ENCODE results near the gene MAMLD1.

The MAMLD1 gene

GRCh38 chrX:150365990-150366911 lies 3.1 kb downstream of the MAMLD1 start:
- Histone ChIP-seq H3F3A (ENCODE audit: insufficient read depth) (no peaks in the 10 kb centered on the region), H3K27me3 (ENCODE audit: low read length) (no peaks in the 10 kb centered on the region), H2AFZ (ENCODE audit: low read depth, low read length, severe bottlenecking) (no peak overlapping the region), H3K79me2 (ENCODE audit: insufficient read depth, low read length) (no peaks in the 10 kb centered on the region), H3K9me3 (ENCODE audit: insufficient read depth, low read length) (no peaks in the 10 kb centered on the region), H3K36me3 (ENCODE audit: low read length) (no peaks in the 10 kb centered on the region), H3K9me2 (replicated peaks; ENCODE audit: insufficient read depth, low read length) (no peaks in the 10 kb centered on the region), H3K4me2 (ENCODE audit: low read depth, low read length, poor library complexity, severe bottlenecking) (no peak overlapping the region), H3K4me3 (ENCODE audit: insufficient read depth, low read length, poor library complexity, severe bottlenecking) (no peak overlapping the region), H3K27ac (ENCODE audit: low read depth, low read length) (no peak overlapping the region), H3K9ac (ENCODE audit: low read length) (no peak overlapping the region), H4K20me1 (ENCODE audit: low read depth, low read length) (no peaks in the 10 kb centered on the region)
- no peak for TF ChIP-seq EZH2phosphoT487 (conservative IDR thresholded peaks at IDR 0.05; ENCODE audit: low read length)
- TF ChIP-seq, protein P1, sequence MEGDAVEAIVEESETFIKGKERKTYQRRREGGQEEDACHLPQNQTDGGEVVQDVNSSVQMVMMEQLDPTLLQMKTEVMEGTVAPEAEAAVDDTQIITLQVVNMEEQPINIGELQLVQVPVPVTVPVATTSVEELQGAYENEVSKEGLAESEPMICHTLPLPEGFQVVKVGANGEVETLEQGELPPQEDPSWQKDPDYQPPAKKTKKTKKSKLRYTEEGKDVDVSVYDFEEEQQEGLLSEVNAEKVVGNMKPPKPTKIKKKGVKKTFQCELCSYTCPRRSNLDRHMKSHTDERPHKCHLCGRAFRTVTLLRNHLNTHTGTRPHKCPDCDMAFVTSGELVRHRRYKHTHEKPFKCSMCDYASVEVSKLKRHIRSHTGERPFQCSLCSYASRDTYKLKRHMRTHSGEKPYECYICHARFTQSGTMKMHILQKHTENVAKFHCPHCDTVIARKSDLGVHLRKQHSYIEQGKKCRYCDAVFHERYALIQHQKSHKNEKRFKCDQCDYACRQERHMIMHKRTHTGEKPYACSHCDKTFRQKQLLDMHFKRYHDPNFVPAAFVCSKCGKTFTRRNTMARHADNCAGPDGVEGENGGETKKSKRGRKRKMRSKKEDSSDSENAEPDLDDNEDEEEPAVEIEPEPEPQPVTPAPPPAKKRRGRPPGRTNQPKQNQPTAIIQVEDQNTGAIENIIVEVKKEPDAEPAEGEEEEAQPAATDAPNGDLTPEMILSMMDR (IDR thresholded peaks at IDR 0.05; ENCODE audit: insufficient read depth, low read length, poor library complexity, severe bottlenecking): no peak

DNA sequence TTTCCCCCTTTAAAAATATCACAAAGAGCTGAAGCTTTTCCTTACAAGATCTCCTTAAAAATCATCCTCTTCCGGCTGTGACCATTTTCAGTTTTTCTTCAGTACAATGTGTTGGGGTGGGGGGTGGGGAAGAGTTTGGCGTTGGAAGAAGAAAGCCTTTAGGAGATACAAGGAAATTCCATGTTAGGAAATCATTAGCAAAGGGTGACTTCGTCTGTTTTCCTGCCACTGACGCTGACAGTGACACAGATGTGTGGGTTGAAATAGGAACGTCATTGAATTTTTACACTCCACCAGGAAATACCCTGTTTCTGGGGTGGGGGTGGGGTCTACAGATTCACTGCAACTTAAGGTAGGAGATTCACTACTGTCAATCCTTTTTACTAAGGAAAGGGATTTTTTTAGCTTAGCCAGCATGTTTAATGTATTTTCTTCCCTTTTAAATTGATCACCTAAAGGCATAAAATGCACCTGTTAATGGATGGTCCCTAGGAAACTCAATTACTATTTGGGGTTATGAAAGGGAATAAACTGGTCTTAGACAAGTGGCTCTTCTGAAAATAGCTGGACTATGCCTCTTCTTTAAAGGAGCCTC lies 3.9 kb downstream of the MAMLD1 start:
- H2AFZ ChIP-seq (ENCODE audit: low read depth, low read length, severe bottlenecking): no peak overlapping the region
- H3K9ac ChIP-seq (ENCODE audit: low read length): no peak overlapping the region
- H3K79me2 ChIP-seq (ENCODE audit: insufficient read depth, low read length): no peaks in the 10 kb centered on the region
- H3K4me2 ChIP-seq (ENCODE audit: low read depth, low read length, poor library complexity, severe bottlenecking): no peak overlapping the region
- no peaks in the 10 kb centered on the region for H3K27me3 ChIP-seq (ENCODE audit: low read length)
- H3F3A ChIP-seq (ENCODE audit: insufficient read depth): no peaks in the 10 kb centered on the region
- no peaks in the 10 kb centered on the region for H3K9me2 ChIP-seq (replicated peaks; ENCODE audit: insufficient read depth, low read length)
- no peaks in the 10 kb centered on the region for H4K20me1 ChIP-seq (ENCODE audit: low read depth, low read length)
- H3K9me3 ChIP-seq (ENCODE audit: insufficient read depth, low read length): no peaks in the 10 kb centered on the region
- no peak for TF ChIP-seq EZH2phosphoT487 (conservative IDR thresholded peaks at IDR 0.05; ENCODE audit: low read length)
- TF ChIP-seq, protein P1 (IDR thresholded peaks at IDR 0.05; ENCODE audit: insufficient read depth, low read length, poor library complexity, severe bottlenecking): no peak
- no peak overlapping the region for H3K27ac ChIP-seq (ENCODE audit: low read depth, low read length)
- no peak overlapping the region for H3K4me3 ChIP-seq (ENCODE audit: insufficient read depth, low read length, poor library complexity, severe bottlenecking)
- H3K36me3 ChIP-seq (ENCODE audit: low read length): no peaks in the 10 kb centered on the region

DNA sequence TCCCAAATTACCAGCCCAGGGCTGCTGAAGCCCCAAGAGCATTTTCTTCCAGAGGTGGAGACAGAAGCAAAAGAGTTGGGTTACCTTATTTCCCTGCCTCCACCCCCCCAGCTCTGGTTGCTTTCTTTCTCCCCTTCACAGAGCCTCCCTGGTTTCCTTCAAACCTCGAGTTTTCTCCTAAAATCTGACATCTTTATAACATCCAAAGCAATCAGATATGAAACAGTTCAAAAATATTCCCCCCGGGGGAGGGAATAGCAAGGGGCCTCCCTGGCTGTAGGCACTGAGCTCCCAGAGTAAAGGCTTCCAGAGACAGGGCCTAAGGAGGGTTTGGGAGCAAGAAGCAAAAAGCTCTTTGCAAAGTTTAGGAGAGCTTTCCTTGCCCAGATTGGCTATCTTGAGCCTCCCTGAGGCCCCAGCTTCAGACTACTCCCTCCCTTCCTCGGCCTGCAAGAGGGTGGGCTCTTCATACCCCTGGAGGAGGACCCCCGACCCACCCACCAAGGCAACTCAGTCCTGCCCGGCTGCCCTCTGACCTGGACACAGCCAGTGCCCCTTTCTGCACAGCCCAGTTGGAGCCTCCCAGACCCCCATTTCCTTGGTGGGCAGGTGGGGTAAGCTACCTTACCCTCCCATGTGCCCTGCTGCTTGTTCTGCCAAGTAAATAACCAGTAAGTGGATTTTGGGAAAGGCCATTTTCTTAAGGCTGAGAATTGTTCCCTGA lies 7.6 kb downstream of the MAMLD1 start:
- no peak overlapping the region for H3K4me2 ChIP-seq (ENCODE audit: low read depth, low read length, poor library complexity, severe bottlenecking)
- TF ChIP-seq, protein P1 (IDR thresholded peaks at IDR 0.05; ENCODE audit: insufficient read depth, low read length, poor library complexity, severe bottlenecking): no peak
- no peak for TF ChIP-seq EZH2phosphoT487 (conservative IDR thresholded peaks at IDR 0.05; ENCODE audit: low read length)

More for the DNA sequence above, 7.6 kb downstream of the MAMLD1 start:
- Histone ChIP-seq H3K79me2 (ENCODE audit: insufficient read depth, low read length) (no peaks in the 10 kb centered on the region), H3F3A (ENCODE audit: insufficient read depth) (no peaks in the 10 kb centered on the region), H3K27ac (ENCODE audit: low read depth, low read length) (no peak overlapping the region), H3K27me3 (ENCODE audit: low read length) (no peaks in the 10 kb centered on the region), H3K4me3 (ENCODE audit: insufficient read depth, low read length, poor library complexity, severe bottlenecking) (no peak overlapping the region), H4K20me1 (ENCODE audit: low read depth, low read length) (no peaks in the 10 kb centered on the region), H3K9me2 (replicated peaks; ENCODE audit: insufficient read depth, low read length) (no peaks in the 10 kb centered on the region), H3K36me3 (ENCODE audit: low read length) (no peaks in the 10 kb centered on the region), H3K9ac (ENCODE audit: low read length) (no peak overlapping the region), H2AFZ (ENCODE audit: low read depth, low read length, severe bottlenecking) (no peak overlapping the region), H3K9me3 (ENCODE audit: insufficient read depth, low read length) (no peaks in the 10 kb centered on the region)

Measured in SU-DHL-6 (cell line).